Endothelial cell (in vitro differentiated cells): ENCODE data around the gene CECR2. TPM values are rescaled to one million over a fixed set of nuclear protein-coding genes. Genes with fewer than 3 reads are reported as not detected.

ENCODE experiments used
- DNase-seq: peaks from one replicate; pipeline ENCODE4 v3.0.0; 2021; ENCODE audit warnings: low spot score
- H3K27ac Mint-ChIP-seq: one replicate; pipeline ENCODE4 v1.8.0; 2021; ENCODE audit warnings: mixed read lengths, inconsistent platforms; ENCODE audit not compliant: unreplicated experiment
- H3K27me3 Mint-ChIP-seq: one replicate; pipeline ENCODE4 v1.8.0; 2021; ENCODE audit warnings: mild to moderate bottlenecking, moderate library complexity, mixed read lengths, inconsistent platforms; ENCODE audit not compliant: unreplicated experiment
- H3K36me3 Mint-ChIP-seq: one replicate; pipeline ENCODE4 v1.8.0; 2021; ENCODE audit warnings: mild to moderate bottlenecking, low read depth, mixed read lengths, inconsistent platforms; ENCODE audit not compliant: unreplicated experiment
- H3K4me1 Mint-ChIP-seq: one replicate; pipeline ENCODE4 v1.8.0; 2021; ENCODE audit warnings: mild to moderate bottlenecking, mixed read lengths, inconsistent platforms; ENCODE audit not compliant: unreplicated experiment
- H3K4me3 Mint-ChIP-seq: one replicate; pipeline ENCODE4 v1.8.0; 2021; ENCODE audit warnings: mild to moderate bottlenecking, mixed read lengths, inconsistent platforms; ENCODE audit not compliant: unreplicated experiment
- H3K9me3 Mint-ChIP-seq: one replicate; pipeline ENCODE4 v1.8.0; 2021; ENCODE audit warnings: mixed read lengths, inconsistent platforms; ENCODE audit not compliant: unreplicated experiment
- total RNA-seq: library from RNA; stranded (reverse); fragmentation: NEBNext Ultra II Directional; extraction: Animal tissue kit (Norgen Biotek cat#: 25700); gene quantifications from one replicate; pipeline ENCODE4 v1.2.1, GENCODE V29; 2021; ENCODE audit not compliant: unreplicated experiment
- TF ChIP-seq, protein P1 (sequence below): fragments of 200-600 bp; sonication (generic); IDR thresholded peaks from one replicate; pipeline ENCODE4 v1.5.0; 2021; ENCODE audit warnings: antibody characterized with exemption; ENCODE audit not compliant: unreplicated experiment

CECR2 gene
- total RNA-seq, 1 donor from 2014 or later, result 65.3 TPM

DNA sequence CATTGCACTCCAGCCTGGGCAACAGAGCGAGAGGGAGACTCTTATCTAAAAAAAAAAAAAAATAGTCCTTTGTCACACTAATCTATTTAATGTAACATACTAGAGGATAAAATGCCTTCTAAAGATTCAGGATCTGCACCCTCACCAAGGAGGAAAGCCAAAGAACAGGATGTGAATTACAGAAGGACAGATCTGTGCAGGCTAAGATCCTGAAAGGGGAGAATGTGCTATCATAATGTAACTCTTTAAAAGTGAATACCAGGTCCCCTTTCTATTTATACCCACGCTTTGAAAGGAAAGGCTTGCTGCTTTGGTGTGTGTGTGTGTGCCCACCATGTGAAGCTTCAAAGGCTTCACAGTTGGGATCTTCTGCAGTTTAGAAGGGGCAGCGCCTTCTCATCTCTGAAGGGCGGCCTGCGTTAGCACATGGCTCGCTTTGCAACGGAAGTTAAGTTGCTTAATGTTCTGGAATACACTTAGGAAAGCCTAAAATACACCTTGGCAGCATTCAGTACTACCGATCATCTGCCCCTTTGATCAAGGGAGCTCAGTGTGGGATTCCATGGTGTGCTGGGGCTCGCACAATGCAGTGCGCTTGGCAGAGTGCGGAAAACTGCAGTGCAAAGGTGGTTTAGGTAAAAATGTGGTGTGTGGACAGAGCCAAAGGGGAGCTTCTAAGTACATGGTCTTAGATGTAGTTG lies 6.8 kb downstream of the CECR2 start:
- TF ChIP-seq, protein P1, sequence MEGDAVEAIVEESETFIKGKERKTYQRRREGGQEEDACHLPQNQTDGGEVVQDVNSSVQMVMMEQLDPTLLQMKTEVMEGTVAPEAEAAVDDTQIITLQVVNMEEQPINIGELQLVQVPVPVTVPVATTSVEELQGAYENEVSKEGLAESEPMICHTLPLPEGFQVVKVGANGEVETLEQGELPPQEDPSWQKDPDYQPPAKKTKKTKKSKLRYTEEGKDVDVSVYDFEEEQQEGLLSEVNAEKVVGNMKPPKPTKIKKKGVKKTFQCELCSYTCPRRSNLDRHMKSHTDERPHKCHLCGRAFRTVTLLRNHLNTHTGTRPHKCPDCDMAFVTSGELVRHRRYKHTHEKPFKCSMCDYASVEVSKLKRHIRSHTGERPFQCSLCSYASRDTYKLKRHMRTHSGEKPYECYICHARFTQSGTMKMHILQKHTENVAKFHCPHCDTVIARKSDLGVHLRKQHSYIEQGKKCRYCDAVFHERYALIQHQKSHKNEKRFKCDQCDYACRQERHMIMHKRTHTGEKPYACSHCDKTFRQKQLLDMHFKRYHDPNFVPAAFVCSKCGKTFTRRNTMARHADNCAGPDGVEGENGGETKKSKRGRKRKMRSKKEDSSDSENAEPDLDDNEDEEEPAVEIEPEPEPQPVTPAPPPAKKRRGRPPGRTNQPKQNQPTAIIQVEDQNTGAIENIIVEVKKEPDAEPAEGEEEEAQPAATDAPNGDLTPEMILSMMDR, result no peak
- no peak for DNase-seq
- peaks cover 3% of the 10 kb centered on the region for H3K27me3 Mint-ChIP-seq
- H3K36me3 Mint-ChIP-seq, result peaks cover 1% of the 10 kb centered on the region
- peak overlapping the region; percentile 8 for H3K27ac Mint-ChIP-seq
- peaks cover 54% of the 10 kb centered on the region for H3K4me1 Mint-ChIP-seq
- H3K4me3 Mint-ChIP-seq, result no peak overlapping the region
- H3K9me3 Mint-ChIP-seq, result no peaks in the 10 kb centered on the region

DNA sequence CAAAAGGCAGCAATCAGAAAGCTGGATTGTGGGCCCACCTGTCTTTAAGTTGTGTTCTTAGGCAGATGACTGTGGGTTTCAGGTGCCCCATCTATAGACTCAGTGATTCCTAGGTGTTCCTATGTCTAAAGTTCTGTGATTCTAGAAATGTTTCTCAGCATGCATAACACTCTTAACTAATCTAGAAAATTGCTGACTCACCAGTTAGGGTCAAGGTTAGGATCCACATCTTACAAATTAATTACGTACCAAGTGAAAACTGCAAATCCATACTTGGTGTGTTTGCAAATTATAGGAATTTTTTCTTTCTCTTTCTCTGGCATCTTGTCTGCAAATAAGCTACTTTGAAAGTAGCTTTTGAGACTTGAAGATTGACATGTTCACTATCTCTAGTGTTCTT lies 7.7 kb downstream of the CECR2 start:
- Mint-ChIP-seq H3K4me1 (peaks cover 56% of the 10 kb centered on the region), H3K4me3 (no peak overlapping the region), H3K9me3 (no peaks in the 10 kb centered on the region), H3K36me3 (no peaks in the 10 kb centered on the region), H3K27me3 (peaks cover 2% of the 10 kb centered on the region), H3K27ac (no peak overlapping the region)
- no peak for DNase-seq
- TF ChIP-seq, protein P1, result no peak

DNA sequence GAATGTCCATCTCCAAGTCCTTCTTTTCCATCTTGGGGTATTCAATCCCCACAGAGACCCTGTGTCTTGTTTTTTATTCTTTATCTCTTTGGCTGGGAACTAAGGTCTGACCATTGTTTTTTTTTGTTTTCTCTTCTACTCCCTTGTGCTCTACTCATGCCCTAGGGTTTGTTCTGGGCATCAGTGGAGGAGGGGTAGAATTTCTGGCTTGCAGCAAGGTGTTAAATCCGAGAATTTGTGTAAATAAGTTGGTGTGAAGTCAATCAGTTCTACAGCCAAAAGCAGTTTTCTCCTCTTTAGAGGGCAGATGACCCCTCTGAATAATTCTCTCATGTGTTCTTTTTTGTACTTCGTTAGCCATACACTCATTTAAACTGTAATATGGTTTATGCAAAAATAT lies 10.7 kb downstream of the CECR2 start:
- Mint-ChIP-seq H3K36me3 (peaks cover 10% of the 10 kb centered on the region), H3K27ac (peak overlapping the region; percentile 83), H3K27me3 (peaks cover 7% of the 10 kb centered on the region), H3K9me3 (no peaks in the 10 kb centered on the region), H3K4me1 (peaks cover 45% of the 10 kb centered on the region), H3K4me3 (no peak overlapping the region)
- no peak for DNase-seq
- TF ChIP-seq, protein P1, result no peak

DNA sequence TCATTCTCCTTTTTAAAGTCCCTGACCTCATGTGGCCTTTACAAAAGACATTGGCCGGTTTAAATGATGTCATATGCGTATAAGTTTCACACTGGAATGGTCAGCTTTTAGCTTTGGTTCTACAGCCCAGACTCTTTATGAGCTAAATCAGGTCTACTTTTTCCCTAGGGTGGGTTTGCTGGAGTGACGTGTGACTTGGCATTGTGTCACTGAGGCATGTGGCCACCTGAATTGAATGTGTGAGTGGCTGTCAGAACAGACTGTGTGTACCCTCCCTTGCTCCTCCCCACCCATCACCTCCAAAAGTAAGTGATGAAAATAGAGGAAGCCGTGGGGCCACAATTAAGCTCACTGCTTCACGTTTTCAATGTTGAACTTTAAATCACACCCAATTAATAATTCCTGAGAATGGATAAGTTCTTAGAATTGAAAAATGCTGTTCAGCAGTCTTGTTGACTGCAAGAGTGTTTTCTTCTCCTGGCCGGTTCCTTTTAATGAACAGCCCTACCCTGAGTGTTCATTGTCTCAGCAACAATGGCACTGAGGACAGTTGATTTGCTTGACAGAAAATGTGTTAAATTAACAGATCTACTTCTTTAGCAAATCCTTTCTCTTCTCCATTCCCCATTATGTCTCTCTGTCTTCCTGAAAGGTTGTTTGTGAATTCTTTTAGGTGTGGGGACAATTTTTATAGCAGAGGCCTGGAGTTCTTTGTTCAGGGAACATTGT lies 11.3 kb downstream of the CECR2 start:
- DNase-seq, result no peak
- Mint-ChIP-seq H3K36me3 (peaks cover 13% of the 10 kb centered on the region), H3K27ac (peak overlapping the region; percentile 83), H3K4me1 (peaks cover 47% of the 10 kb centered on the region), H3K9me3 (no peaks in the 10 kb centered on the region), H3K27me3 (peaks cover 6% of the 10 kb centered on the region), H3K4me3 (peak overlapping the region; percentile 15)
- TF ChIP-seq, protein P1, result no peak
